RWPE2 (cell line): Measurements from ENCODE around the gene ATP6V1B1.

Experiments
- ATAC-seq: fragments of 200-7000 bp; cut with Tn5 transposase; 3 replicates; pipeline ENCODE4 v1.9.1; 2021; ENCODE audit warnings: low read depth
- DNase-seq: peaks from one replicate; pipeline ENCODE4 v3.0.0-alpha.2; 2020; ENCODE audit warnings: low spot score
- H3K27ac ChIP-seq: fragments of 450-650 bp; 2 replicates; pipeline ENCODE4 v1.5.1; 2017; ENCODE audit warnings: mild to moderate bottlenecking; ENCODE audit not compliant: poor library complexity, severe bottlenecking
- H3K27me3 ChIP-seq: fragments of 250-450 bp; sonication (Bioruptor Pico); 2 replicates; pipeline ENCODE4 v1.5.1; 2021; ENCODE audit warnings: mild to moderate bottlenecking, moderate library complexity; ENCODE audit not compliant: insufficient read depth, poor library complexity, severe bottlenecking
- H3K36me3 ChIP-seq: fragments of 250-450 bp; sonication (Bioruptor Pico); 2 replicates; pipeline ENCODE4 v1.5.1; 2020; ENCODE audit warnings: low read depth, mild to moderate bottlenecking, moderate library complexity
- H3K4me1 ChIP-seq: fragments of 250-450 bp; sonication (Bioruptor Pico); 2 replicates; pipeline ENCODE4 v1.5.1; 2021; ENCODE audit warnings: mild to moderate bottlenecking, moderate library complexity; ENCODE audit not compliant: insufficient read depth, poor library complexity, severe bottlenecking
- H3K4me3 ChIP-seq: fragments of 250-450 bp; sonication (Bioruptor Pico); 2 replicates; pipeline ENCODE4 v1.5.1; 2021; ENCODE audit warnings: mild to moderate bottlenecking, moderate library complexity; ENCODE audit not compliant: severe bottlenecking
- H3K9me3 ChIP-seq: fragments of 250-450 bp; sonication (Bioruptor Pico); 2 replicates; pipeline ENCODE4 v1.5.1; 2021; ENCODE audit warnings: mild to moderate bottlenecking, moderate library complexity; ENCODE audit not compliant: severe bottlenecking
- TF ChIP-seq, protein P1 (sequence below): fragments of 450-650 bp; IDR thresholded peaks from one replicate; pipeline ENCODE4 v1.5.1; 2017; ENCODE audit warnings: mild to moderate bottlenecking, moderate library complexity; ENCODE audit not compliant: poor library complexity, severe bottlenecking

The ATP6V1B1 gene

DNA sequence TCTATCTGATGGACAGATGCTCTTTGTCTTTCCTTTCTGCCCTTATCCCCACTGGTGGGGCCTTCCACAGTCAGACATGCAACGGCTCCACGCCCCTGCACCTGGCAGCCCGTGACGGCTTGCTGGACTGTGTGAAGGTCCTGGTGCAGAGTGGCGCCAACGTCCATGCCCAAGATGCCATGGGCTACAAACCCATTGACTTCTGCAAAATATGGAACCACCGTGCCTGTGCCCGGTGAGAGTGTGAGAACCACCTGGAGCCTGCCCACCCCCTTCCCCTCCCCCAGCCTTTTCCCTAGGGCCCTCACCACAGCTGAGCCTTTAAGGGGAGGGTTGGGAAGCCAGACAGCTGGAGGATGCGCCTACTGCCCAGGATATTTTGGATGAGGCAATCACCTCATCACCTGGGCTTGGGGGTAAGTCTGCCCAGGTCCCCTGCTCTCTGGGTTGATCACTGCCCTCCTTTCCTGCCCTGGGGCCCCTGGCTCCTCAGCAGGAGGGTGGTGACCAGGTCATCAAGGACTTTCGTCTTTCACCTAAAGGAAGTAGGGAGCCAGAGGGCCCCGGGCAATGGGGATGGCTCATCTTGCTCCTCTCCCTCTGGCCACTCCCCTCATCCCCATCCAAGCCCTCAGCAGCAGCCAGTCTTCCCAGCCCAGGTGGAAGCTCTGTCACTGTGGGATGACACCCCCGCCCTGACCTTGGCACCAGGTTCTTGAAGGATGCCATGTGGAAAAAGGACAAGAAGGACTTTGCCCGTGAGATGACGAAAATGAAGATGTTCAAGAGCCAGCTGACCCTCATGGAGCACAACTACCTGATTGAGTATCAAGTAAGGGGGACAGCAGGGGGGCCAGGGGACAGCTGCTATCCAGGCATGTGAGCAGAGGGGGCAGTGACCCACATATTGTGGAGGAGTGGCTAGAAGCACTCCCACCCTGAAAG is 46.4 kb downstream of the ATP6V1B1 start:
- Histone ChIP-seq H3K4me3 (no peak overlapping the region), H3K27ac (no peak overlapping the region), H3K4me1 (peaks cover 10% of the 10 kb centered on the region), H3K27me3 (no peaks in the 10 kb centered on the region), H3K36me3 (peaks cover 8% of the 10 kb centered on the region; the same call in 1 of the 2 replicates), H3K9me3 (no peaks in the 10 kb centered on the region)
- TF ChIP-seq, protein P1, sequence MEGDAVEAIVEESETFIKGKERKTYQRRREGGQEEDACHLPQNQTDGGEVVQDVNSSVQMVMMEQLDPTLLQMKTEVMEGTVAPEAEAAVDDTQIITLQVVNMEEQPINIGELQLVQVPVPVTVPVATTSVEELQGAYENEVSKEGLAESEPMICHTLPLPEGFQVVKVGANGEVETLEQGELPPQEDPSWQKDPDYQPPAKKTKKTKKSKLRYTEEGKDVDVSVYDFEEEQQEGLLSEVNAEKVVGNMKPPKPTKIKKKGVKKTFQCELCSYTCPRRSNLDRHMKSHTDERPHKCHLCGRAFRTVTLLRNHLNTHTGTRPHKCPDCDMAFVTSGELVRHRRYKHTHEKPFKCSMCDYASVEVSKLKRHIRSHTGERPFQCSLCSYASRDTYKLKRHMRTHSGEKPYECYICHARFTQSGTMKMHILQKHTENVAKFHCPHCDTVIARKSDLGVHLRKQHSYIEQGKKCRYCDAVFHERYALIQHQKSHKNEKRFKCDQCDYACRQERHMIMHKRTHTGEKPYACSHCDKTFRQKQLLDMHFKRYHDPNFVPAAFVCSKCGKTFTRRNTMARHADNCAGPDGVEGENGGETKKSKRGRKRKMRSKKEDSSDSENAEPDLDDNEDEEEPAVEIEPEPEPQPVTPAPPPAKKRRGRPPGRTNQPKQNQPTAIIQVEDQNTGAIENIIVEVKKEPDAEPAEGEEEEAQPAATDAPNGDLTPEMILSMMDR = no peak
- ATAC-seq (no peak), DNase-seq (no peak)

DNA sequence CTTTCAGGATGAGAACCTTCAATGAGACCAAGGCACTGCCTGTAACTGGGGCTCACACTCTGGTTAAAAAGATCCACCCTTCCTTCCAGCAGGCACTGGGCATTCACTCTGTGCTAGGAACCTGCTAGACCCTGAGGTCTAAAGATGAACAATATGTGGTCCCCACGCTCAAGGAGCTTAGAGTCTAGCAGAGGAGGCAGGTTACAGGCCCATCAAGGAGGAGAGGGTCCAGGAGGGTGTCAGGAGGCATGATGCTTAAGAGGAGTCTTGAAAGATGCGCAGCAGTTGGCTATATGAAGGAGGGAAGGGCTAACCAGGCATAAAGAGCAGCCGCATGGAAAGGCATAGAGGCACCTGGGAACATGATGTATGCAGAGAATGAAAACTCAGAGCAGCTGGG is 47.3 kb downstream of the ATP6V1B1 start:
- ATAC-seq (no peak), DNase-seq (no peak)
- TF ChIP-seq, protein P1 = no peak

DNA sequence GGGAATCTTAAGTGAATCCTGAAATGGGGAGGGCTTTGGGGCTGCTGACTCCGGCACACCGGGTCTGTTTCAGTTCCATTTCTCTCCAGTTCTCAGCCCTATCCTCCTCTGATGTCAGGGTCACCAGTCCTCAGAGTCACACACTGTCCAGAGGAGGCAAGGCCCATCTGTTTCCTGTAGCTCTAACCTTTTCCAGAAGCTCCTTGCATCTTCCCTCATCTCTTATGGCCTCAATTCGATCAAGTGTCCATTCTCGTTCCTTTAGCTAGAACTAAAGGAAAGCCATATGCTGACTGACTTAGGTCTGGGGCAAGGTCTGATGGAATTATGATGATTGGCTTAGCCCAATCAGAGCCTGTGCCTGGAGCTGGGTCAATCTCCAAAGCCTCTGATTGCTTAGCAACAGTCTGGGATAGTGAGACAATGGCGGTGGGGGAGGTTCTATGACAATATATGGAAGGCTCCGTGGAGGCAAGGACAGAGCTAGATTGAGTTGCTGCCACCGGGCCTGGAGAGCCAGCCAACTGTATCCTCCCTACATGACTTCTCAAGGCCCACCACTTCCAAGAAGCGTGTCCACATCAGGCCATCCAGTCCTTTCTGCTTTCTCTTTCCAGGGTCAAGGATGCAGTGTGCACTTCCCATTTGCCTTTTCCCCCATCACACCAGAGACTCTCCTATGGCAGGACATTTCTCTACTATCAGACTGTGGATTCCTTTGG is 48.0 kb downstream of the ATP6V1B1 start:
- DNase-seq = no peak

More for the DNA sequence above, 47.3 kb downstream of the ATP6V1B1 start:
- no peaks in the 10 kb centered on the region for H3K27me3 ChIP-seq
- no peak overlapping the region for H3K4me3 ChIP-seq
- H3K27ac ChIP-seq = no peak overlapping the region
- peaks cover 5% of the 10 kb centered on the region for H3K4me1 ChIP-seq
- H3K9me3 ChIP-seq = no peaks in the 10 kb centered on the region
- H3K36me3 ChIP-seq = peaks cover 11% of the 10 kb centered on the region; the same call in 1 of the 2 replicates

DNA sequence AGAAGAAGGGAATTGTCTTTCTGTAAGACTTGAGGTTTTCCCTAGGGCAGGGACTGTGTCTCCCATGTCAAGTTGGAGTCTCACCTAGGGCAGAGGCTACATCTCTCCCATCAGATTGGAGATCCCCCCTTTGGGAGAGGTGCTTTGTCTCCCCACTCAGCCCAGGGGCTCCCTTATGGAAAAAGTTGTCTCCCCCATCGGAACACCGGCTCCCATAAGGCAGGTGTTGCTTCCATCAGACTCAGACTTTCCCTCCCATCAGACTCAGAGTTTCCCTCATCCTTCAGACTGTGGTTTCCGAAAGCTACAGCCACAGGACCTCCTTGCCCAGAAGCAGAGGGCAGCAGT is 48.5 kb downstream of the ATP6V1B1 start:
- Histone ChIP-seq H3K4me1 (no peaks in the 10 kb centered on the region), H3K27me3 (no peaks in the 10 kb centered on the region), H3K9me3 (no peaks in the 10 kb centered on the region), H3K36me3 (peaks cover 19% of the 10 kb centered on the region), H3K27ac (no peak overlapping the region), H3K4me3 (no peak overlapping the region)
- DNase-seq = no peak
- ATAC-seq = no peak
- TF ChIP-seq, protein P1 = no peak

More for the DNA sequence above, 48.0 kb downstream of the ATP6V1B1 start:
- H3K27ac ChIP-seq = no peak overlapping the region
- peaks cover 18% of the 10 kb centered on the region for H3K36me3 ChIP-seq
- TF ChIP-seq, protein P1 = no peak
- no peak overlapping the region for H3K4me3 ChIP-seq
- no peak for ATAC-seq
- no peaks in the 10 kb centered on the region for H3K4me1 ChIP-seq
- no peaks in the 10 kb centered on the region for H3K27me3 ChIP-seq
- no peaks in the 10 kb centered on the region for H3K9me3 ChIP-seq
